NCI-H345 treated with DMSO at 0.1 percent for 48 hours (cell line): ENCODE measurements around the gene GPR153.

Source experiments
- DNase-seq: peaks from one replicate; lab custom pipeline; 2025; ENCODE audit not compliant: unreplicated experiment; lab: John Stamatoyannopoulos, UW

The GPR153 gene

GRCh38 chr1:6249739-6250689, 10.9 kb downstream of the GPR153 start:
- DNase-seq: no peak

GRCh38 chr1:6248932-6249738, 11.8 kb downstream of the GPR153 start:
- DNase-seq: no peak

- DNase-seq: no peak
Observed at GRCh38 chr1:6248161-6248776, 12.6 kb downstream of the GPR153 start.

GRCh38 chr1:6247651-6248050, 13.2 kb downstream of the GPR153 start:
- no peak for DNase-seq

GRCh38 chr1:6246497-6247467, 14.1 kb downstream of the GPR153 start:
- peak; percentile 72 for DNase-seq

GRCh38 chr1:6245869-6246496, 14.9 kb downstream of the GPR153 start:
- peak; percentile 81 for DNase-seq

GRCh38 chr1:6245086-6245868, 15.6 kb downstream of the GPR153 start:
- DNase-seq: peak; percentile 40

- no peak for DNase-seq
Observed at GRCh38 chr1:6244401-6245049, 16.4 kb downstream of the GPR153 start.

GRCh38 chr1:6243993-6244392, 16.9 kb downstream of the GPR153 start, which contains the start of gene HES3:
Gene HES3, plus strand, starts transcription at chr1:6244179. Its CDS starts 187 bp downstream, at chr1:6244366.
- no peak for DNase-seq

- DNase-seq: no peak
Observed at GRCh38 chr1:6243053-6243834, 17.7 kb downstream of the GPR153 start.

- DNase-seq: no peak
Observed at GRCh38 chr1:6241887-6242740, 18.8 kb downstream of the GPR153 start.

GRCh38 chr1:6241107-6241886, 19.6 kb downstream of the GPR153 start:
- no peak for DNase-seq

GRCh38 chr1:6239950-6240768, 20.7 kb downstream of the GPR153 start:
- DNase-seq: peak; percentile 70

GRCh38 chr1:6239213-6239752, 21.6 kb downstream of the GPR153 start:
- no peak for DNase-seq

- no peak for DNase-seq
Observed at GRCh38 chr1:6237093-6237492, 23.8 kb downstream of the GPR153 start.
